Adrenal gland (tissue), 5 donors: ENCODE measurements around the gene BCL2A1.

ENCODE experiments used
- CTCF ChIP-seq, 6 experiments: fragments of 450-650 bp in 4 of 6; fragments of 200-600 bp in 2 of 6; sonication (generic) in 1 of 6; IDR thresholded peaks; 1 replicate in 5 of 6; 2 replicates in 1 of 6; pipeline versions ENCODE4 v1.5.1 to v1.8.0; 2016 to 2021; ENCODE audit warnings: antibody characterized with exemption in 6 of 6, mild to moderate bottlenecking in 2 of 6, moderate library complexity in 1 of 6
- POLR2A ChIP-seq, 2 donors: fragments of 450-650 bp; IDR thresholded peaks; one replicate each; pipeline ENCODE4 v1.6.1; 2017; ENCODE audit warnings: antibody characterized with exemption in 2 of 2, mild to moderate bottlenecking in 2 of 2, moderate library complexity in 1 of 2
- donor health status: DM: no; HTN: no; CAD: no.

DNA sequence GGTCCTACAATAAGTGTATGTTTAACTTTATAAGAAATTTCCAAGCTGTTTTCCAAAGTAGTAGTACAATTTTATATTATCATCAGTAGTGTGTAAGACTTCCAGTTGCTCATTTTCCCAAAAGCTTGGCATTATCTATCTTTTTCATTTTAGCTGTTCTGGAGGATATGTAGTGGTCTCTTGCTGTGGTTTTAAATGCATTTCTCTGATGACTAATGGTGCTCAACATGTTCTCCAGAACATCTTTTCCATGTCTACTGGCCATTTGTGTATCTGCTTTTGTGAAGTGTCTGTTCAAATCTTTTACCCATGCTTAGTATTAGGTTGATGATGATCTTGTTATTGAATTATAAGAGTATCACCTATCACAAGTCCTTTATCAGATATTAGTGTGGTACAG lies 13.3 kb downstream of the BCL2A1 start:
- TF ChIP-seq POLR2A (IDR thresholded peaks at IDR 0.05) = no peak
- TF ChIP-seq CTCF (IDR thresholded peaks at IDR 0.05) = no peak
